NCI-H2029 treated with DMSO at 0.1 percent for 48 hours (cell line): Measurements from ENCODE around the gene KCNQ1.
"Not testable (repeated sequence)": the region's sequence is repeated elsewhere in the genome, so short reads cannot be mapped to it uniquely, and the experiment has no call there.

ENCODE experiments used
- DNase-seq: peaks from one replicate; lab custom pipeline; 2025; lab: John Stamatoyannopoulos, UW

The KCNQ1 gene

DNA sequence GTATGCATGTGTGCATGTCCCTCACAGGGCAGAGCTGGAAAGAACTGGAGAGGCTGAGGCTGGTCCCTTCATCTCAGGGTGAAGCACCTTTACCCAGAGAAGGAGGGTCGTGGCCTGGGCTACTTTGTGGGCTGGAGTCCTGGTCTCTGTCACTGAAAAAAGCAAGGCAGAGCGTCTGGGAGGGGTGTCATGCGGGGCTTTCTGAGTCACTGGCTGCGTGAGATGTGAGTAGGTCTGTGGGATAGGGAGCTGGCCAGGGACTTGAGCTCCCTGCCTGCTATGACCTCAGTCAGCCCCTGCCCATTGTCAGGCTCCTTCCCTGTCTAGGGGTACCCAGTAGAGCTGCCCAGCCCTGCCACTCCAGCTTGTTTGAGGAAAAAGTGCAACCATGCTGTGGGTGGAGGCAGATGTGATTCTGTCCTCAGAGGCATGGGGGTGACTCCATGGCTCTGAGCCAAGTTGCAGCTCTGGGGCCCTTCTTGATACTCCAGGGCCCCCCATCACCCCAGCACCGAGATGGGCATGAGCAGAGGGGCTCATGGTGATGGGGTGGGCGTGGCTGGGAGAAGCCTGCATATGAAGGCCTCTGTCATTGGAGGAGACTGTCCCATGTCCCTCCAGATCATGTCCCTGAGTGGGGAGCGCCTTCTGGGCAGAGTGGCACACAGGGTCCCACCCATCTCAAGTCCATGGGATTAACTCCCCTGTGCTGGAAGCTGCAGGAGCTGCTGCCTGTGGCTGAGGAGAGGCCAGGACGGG is 27.8 kb downstream of the KCNQ1 start:
- DNase-seq = no peak

DNA sequence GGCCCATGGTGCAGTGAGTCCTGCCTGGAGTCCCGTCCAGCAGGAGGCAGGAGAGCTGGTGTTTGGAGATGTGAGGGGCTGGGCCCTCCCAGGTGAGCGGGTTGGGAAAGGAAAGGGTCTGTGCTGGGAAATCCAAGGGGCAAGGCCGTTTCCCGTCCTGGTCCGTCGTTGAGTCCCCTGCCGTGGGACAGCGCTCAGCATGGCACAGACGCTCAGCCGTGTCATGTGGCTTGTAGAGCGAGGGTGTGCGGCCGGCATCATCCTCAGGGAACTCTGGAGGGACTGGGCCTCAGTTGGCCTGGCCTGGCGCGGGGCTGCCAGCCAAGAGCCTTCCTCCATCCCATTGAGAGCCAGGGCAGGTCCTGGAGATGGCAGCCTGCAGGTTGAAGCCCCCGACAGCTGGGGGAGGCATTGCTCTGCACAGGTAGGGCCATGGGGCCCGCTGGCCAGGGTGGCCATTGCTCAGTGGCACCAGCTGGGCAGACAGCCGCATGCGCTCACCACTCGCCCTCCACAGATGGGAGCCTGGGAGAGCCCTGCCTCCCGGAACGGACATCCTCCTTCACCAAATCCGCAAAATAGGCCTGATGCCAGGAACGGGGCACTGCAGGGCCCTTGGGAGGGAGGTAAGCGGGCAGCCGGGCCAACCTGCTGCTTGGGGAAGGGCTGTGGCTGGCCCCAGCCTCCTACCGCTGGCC is 28.7 kb downstream of the KCNQ1 start:
- no peak for DNase-seq

DNA sequence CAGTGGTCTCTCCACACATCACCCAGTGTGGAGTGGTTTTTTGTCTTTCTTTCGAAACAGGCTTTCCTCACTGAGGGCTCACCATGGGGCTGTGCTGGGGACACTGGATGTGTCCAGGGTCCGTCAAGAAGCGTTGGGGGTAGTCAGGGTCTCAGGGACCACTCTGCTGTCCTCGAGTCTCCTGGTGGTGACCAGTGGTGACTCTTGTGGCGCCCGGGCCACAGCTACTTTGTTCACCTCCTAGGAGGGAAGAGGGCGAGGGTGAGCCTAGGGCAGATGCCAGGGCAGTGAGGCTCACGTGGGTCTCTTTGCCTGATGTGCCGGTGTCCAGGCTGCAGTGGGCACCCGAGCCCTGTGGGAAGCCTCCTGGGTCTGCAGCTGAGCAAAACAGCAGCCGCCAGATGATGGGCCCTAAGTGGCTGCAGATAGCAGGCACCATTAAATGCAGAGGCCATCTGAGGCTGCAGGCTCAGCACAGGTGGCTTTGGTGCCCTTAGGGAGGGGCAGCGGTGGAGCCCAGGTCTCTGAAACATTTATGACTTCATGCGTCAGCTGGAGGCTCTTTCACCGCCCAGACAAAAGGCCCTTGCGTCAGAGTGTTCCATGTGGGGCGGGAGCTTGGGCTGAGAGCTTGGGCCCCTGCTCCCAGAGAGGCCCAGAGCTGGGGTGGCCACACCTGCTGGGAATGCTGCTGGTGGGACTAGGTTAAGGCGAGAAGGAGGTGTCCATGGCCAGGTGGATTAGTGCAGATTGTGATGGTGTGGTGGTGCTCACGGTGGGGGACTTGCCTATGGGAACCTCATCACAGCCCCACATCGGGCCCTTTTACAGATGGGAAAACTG is 29.5 kb downstream of the KCNQ1 start:
- peak; percentile 60 for DNase-seq

DNA sequence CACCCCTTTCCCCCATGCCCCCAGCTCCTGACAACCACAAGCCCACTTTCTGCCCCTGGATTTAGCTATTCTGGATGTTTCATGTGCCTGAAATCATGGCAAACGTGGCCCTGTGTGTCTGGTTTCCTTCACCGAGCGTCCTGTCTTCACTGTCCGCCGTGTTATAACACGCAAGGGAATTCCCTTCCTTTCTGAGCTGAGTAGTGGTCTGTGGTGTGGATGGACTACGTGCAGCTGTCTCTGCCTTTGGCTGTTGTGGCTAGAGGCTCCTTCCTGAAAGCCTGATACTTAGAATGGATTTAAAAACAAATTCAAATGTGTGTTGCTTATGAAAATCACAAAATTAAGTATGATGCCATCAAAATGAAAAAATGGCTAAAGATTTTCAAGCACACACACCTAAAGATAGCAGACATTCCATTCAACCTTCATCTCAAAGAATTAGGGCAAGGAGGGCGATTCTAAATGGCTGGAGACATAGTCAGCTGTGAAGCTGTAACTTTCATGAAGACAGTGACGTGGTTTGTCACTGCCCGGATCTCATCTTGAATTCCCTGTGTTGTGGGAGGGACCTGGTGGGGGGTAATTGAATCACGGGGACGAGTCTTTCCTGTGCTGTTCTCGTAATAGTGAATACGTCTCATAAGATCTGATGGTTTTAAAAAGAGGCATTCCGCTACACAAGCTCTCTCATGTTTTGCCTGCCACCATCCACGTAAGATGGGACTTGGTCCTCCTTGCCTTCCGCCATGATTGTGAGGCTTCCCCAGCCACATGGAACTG is 30.5 kb downstream of the KCNQ1 start:
- no peak for DNase-seq

DNA sequence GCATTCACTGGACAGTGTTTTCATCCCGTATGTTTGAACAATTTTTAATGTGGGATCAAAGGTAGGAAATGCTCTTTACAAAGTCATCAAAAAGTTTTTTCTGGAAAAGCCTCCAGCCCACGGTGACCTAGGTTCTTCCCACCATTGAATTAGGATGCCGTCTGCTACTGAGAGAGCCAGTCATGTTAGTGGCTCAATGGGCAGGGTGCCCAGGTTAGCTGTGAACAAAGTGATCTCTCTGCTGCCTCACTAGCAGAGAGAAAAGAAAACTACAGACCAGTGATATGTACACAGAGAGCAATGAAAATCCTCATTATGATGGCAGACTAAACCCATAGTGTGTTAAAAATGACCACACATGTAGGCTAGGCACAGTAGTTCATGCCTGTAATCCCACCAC is 32.4 kb downstream of the KCNQ1 start:
- no peak for DNase-seq

DNA sequence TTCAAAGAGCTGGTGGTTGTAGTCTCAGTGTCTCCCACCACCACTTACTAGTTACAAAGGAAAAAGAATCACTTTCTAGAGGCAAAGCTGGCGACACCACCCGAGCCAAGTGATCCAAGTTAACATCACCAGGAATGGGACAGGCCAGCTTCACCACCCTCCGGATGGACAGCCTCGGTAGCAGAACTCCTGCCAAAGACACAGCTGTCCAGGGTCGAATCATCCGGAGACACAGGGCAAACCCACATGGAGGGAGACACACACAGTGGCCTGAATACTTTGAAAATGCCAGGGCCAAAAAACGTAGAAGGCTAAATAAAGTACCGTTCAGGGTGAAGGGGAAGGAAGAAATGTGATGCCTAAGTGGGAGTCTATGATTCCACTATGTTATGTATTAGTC is 33.1 kb downstream of the KCNQ1 start:
- no peak for DNase-seq

DNA sequence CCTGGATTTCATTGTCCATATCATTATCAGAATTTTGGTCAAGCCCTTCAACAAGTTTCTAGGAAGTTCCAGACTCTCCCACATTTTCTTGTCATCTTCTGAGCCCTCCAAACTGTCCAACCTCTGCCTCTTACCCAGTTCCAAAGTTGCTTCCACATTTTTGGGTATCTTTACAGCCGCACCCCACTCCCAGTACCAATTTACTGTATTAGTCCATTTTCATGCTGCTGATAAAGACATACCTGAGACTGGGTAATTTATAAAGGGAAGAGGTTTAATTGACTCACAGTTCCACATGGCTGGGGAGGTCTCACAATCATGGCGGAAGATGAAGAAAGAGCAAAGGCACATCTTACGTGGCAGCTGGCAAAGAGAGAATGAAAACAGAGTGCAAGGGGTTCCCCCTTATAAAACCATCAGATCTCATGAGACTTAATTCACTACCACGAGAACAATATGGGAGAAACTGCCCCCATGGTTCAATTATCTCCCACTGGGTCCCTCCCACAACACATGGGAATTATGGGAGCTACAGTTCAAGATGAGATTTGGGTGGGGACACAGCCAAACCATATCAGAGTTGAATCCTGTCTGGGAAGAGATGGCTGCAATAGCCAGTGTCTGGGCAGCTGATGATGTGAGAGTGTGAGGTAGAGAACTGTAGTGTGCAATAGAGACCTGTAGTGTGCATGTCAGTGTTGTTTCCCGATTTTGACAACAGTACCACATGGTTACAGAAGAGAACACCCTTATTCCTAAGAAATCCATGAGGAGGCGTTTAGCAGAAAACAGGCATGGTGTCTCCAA is 35.5 kb downstream of the KCNQ1 start:
- not testable (repeated sequence) for DNase-seq

DNA sequence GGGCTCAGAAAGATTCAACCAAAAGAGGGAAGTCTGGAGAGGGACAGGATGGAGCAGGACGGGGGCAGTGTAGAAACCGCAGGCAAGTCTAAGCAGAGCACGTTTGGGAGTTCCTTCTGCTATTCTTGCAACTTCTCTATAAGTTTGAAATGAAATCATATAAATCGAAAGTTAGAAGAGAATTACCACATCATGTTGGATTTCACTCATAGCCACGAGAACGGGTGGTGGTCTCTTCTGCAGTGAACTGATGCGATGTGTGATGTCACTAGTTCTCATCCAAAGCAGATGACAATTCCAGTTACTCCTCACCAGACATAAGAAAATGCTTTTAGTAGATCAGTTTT is 36.0 kb downstream of the KCNQ1 start:
- no peak for DNase-seq

DNA sequence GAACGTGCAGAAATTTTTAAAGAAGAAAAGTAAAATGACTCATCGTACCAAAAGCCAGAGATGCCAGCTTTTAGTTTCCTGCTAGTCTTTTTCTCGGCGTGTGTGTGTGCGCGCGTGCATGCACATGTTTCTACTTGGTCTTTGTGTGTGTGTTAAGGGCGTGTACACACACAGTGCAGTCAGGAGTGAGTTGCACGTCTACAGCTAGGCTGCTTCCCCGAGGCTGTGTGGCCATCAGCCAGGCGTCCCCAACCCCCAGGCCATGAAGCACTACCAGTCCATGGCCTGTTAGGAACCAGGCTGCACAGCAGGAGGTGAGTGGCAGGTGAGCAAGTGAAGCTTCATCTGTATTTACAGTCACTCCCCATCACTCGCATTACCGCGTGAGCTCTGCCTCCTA is 36.4 kb downstream of the KCNQ1 start:
- DNase-seq = no peak

DNA sequence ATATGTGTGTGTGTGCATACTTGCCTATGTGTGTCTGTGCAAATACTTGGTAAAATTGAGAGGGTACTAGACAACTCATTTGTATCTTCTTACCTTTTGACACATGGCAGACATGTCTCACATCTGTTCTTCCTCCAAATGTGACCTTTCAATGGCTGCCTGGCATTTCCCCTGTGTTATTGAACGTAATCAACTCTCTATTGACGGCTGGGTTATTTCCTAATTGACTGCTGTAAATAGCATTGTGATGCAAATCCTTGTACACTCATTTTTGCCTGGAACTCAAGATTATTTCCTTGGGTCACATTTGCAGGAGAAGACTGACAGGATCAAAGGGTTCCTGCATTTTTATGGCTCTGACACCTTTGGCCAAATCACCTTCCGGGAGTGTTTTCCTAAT is 37.4 kb downstream of the KCNQ1 start:
- DNase-seq = peak; percentile 58

DNA sequence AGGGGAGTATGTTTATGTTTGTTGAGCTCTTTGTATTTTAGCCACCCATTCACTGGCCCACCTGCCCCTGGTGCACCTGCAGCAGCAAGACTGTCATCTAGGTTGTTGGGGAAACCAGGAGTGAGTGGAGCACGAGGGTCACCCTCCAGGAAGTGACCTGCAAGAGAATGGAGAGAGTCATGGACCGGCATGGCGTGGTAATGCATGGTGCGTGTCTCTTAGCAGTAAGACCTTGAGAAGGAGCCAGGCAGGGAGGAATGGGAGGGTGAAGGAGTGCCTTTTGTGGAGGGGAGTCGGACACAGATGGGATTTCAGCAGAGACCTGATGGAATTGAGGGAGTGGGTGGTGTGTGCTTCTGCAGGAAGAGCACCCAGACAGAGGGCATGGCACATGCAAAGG is 37.9 kb downstream of the KCNQ1 start:
- peak; percentile 30 for DNase-seq

DNA sequence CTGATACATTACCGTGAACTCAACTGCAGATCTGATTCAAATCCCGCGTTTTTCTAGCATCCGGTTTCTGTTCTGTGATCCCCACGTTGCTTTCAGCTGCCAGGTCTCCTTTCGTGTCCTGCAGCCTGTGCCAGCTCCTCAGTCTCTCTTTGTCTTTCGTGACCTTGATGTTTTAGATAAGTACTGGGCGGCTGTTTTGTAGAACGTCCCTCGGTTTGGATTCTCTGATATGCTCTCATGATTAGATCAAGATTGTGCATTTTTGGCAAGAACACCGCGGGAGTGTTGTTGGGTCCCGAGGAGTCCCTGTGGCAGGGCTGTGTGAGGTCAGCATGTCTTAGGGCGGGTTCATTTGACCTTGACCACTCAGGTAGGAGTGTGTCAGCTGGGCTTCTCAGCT is 38.6 kb downstream of the KCNQ1 start:
- peak; percentile 79 for DNase-seq

DNA sequence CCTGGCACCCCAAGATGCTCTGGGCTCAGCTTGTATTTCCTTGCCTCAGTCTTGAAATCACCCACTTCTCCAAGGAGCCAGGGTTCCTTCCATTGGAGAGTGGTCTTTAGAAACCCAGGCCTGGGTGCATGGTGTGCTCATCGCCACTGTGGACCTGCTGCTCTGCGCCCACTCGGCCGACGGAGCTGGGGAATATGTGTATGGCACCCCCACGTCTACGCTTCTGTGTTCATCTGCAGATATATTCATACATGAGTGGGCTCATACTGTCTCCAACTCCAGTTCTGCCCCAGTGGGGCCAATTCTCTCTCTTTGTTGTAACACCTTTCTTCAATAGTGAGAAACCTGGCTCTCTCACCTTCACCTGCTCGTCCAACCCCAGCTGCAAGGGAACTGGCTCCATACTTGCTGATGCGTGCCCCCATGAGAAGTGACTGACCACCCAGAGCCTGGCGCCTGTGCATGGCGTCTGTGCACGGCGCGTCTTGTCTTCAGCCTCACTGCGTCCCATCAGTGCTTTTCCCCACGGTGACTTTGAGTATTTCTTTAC is 39.8 kb downstream of the KCNQ1 start:
- no peak for DNase-seq

DNA sequence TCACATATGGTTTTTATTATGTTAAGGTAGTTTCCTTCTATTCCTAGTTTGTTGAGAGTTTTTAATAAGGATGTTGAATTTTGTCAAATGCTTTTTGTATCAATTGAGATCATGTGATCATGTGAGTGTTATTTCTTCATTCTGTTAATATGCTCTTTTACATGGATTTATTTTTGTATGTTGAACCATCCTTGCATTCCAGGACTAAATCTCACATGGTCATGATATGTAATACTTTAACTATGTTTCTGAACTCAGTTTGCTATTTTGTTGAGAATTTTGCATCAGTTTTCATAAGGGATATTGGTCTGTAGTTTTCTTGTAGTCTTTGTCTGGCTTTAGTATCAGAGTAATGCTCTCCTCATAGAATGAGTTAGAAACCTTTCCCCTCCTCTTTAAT is 43.2 kb downstream of the KCNQ1 start:
- no peak for DNase-seq

DNA sequence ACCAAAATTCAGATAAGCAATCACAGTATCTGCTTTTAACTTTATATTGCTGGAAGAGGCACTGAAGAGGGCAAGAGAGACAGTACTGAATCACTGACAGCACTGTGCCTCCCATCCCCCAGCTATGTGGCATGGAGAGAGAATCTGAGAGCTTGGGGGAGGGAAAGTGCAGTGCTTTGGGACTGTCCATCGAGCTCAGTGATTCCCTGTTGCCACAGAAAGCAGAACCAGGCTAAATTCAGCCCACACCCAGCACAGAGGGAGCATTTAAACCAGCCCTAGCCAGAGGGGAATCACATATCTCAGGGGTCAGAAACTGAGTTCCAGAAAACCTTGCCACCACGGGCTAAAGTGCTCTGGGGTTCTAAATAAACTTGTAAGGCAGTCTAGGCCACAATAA is 44.3 kb downstream of the KCNQ1 start:
- no peak for DNase-seq

DNA sequence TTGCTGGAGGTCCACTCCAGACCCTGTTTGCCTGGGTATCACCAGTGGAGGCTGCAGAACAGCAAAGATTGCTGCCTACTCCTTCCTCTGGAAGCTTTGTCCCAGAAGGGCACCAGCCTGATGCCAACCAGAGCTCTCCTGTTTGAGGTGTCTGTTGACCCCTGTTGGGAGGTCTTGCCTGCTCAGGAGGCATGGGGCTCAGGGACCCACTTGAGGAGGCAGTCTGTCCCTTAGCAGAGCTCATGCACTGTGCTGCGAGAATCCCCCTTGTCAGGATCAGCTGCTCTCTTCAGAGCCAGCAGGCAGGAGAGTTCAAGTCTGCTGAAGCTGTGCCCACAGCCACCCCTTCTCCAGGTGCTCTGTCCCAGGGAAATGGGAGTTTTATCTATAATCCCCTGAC is 53.1 kb downstream of the KCNQ1 start:
- DNase-seq = not testable (repeated sequence)

DNA sequence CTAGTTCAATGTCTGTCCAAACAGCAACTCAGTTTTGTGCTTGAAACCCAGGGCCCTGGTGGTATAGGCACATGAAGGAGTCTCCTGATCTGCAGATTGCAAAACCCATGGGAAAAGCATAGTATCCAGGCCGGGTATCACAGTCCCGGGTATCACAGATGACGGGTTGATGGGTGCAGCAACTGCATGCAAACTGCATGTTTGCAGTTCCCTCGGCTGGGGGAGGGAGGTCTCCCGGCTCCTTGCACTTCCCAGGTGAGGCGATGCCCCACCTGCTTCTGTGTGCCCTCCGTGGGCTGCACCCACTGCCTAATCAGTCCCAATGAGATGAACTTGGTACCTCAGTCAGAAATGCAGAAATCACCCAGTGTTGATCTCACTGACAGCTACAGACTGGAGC is 53.9 kb downstream of the KCNQ1 start:
- DNase-seq = no peak

DNA sequence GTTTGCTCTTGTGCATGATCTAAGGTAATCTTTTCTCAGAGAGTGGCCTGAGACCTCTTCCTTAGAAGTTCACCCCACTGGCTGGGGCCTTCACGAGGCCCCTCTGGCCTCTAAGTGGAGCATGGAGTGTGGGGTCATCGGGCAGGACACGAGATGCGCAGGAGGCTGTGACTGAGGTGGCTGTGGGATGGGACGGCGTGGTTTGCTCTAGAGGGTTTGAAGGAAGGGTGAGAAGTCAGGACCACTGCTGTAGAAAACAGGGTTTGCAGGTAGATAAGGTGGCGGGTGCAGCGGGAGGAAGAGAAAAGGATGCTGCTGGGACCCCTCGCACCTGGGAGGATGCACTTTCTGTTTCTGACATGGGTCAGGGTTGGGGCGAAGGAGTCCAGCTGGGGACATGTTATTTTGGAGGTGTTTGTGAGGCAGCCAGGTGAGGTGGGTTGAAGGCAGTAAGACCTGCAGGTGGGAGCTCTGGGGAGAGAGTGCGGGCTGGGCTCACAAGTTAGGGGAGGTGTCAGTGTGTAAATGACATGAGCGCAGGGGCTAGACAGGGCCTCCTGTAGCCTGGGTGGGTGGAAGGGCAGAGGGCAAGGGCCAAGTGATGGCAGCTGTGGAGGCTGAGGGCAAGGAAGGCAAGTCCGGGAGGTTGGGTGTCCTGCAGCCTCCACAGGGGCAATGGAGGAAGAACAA is 62.5 kb downstream of the KCNQ1 start:
- DNase-seq = no peak

DNA sequence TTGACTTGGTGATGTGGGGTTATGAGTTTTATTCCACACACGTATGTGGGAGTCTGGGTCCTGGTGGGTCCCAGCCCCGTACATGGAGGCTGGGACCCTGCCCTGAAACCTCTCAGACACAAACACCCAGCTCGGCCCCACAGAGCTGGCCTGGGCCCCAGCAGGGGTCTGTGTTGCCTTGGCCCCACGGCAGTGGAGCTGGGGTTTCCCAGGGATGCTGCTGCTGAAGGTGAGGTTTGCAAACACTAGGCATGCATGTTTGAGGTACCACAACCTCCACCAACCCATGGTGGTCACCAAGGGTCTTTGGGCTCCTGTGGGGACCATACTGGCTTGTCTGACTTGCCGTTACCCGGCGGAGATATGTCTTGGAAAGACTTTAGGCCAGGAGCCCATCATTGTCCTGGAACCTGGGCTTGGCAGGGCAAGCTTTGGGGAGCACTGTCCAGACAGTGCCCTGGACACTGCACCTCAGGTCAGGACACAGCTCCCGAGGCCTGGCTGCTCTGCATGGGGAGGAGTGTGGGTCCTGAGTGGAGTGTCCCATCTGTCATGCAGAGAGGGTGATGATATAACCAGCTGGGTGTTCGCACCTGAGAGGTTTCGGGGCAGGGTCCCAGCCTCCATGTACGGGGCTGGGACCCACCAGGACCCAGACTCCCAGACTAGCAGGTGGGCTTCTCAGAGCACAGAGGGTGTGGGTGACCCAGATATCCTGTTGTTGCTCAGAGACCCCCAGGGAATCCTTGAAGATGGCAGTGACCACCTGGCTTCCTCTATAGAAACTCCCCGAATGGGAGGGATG is 63.3 kb downstream of the KCNQ1 start:
- no peak for DNase-seq

DNA sequence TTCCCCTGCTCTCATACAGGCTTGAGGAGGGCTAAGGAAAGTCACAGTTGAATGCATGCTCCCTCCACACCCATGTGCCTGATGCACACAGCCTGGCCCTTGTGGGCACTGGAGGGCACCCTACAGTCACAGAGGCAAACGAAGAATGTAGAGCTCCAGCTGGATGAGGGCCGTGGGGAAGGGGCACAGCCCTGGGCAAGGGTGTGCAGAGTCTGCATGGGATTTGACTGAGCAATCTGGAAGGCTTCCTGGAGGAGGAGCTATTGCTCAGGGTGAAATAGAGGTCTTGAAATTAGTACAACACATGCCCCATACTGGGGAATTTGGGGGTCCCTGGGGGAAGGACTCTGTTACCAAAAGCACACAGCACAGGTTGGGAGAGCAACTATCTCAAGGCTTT is 64.0 kb downstream of the KCNQ1 start:
- no peak for DNase-seq
